Thyroid gland (tissue), 4 donors: Measurements from ENCODE around the gene POLG. TPM values are rescaled to one million over a fixed set of nuclear protein-coding genes. Genes with fewer than 3 reads are reported as not detected.

Experiments
- DNase-seq, 2 donors: peaks; one replicate each; pipeline ENCODE4 v3.0.0-alpha.2; 2019
- H3K27ac ChIP-seq, 3 donors: fragments of 200-600 bp; sonication (generic); 1 replicate in 2 of 3; 2 replicates in 1 of 3; pipeline ENCODE4 v1.5.1; 2016 to 2019; ENCODE audit warnings: mild to moderate bottlenecking in 1 of 3, moderate library complexity in 1 of 3
- H3K27me3 ChIP-seq: fragments of 200-600 bp; sonication (generic); one replicate; pipeline ENCODE4 v1.5.1; 2019
- H3K36me3 ChIP-seq, 2 donors: fragments of 200-600 bp; sonication (generic); one replicate each; pipeline ENCODE4 v1.5.1; 2016 to 2019
- H3K4me1 ChIP-seq, 2 donors: fragments of 200-600 bp; sonication (generic); one replicate each; pipeline ENCODE4 v1.5.1; 2017 to 2019
- H3K4me3 ChIP-seq, 3 donors: fragments of 200-600 bp; sonication (generic); replicated peaks in 1 of 3; 1 replicate in 2 of 3; 2 replicates in 1 of 3; pipeline ENCODE4 v1.5.1; 2016; ENCODE audit warnings: mild to moderate bottlenecking in 1 of 3
- H3K9me3 ChIP-seq: fragments of 200-600 bp; sonication (generic); one replicate; pipeline ENCODE4 v1.5.1; 2017
- POLR2A ChIP-seq, 2 donors: fragments of 450-650 bp; IDR thresholded peaks; one replicate each; pipeline ENCODE4 v1.6.1; 2017; ENCODE audit warnings: antibody characterized with exemption in 2 of 2, mild to moderate bottlenecking in 2 of 2, moderate library complexity in 1 of 2
- WGBS, 2 donors: methylation state at CpG; one replicate each; pipeline ENCODE4 v1.1.5; 2017; 5-methylcytosine and 5-hydroxymethylcytosine counted together
- intact Hi-C: fragments of 100-400 bp; cut with DNase I; formaldehyde crosslinking; loops from one replicate; pipeline ENCODE4 v1.15.1; 2023
- total RNA-seq, 4 donors: library from RNA; depleted of rRNA; stranded (reverse); fragments of >200 nt; gene quantifications; one replicate each; pipeline ENCODE4 v1.2.3, GENCODE V29; 2016
- TF ChIP-seq, protein P1 (sequence below), 6 experiments: fragments of 200-600 bp in 3 of 6; fragments of 450-650 bp in 3 of 6; sonication (generic) in 3 of 6; IDR thresholded peaks; one replicate each; pipeline ENCODE4 v1.5.1; 2016 to 2019; ENCODE audit warnings: antibody characterized with exemption in 6 of 6, mild to moderate bottlenecking in 2 of 6, inconsistent platforms in 1 of 6, moderate library complexity in 1 of 6

The POLG gene
- total RNA-seq, 4 donors from 2014 or later, result 31.2 to 78.8 (median 61.0) TPM

DNA sequence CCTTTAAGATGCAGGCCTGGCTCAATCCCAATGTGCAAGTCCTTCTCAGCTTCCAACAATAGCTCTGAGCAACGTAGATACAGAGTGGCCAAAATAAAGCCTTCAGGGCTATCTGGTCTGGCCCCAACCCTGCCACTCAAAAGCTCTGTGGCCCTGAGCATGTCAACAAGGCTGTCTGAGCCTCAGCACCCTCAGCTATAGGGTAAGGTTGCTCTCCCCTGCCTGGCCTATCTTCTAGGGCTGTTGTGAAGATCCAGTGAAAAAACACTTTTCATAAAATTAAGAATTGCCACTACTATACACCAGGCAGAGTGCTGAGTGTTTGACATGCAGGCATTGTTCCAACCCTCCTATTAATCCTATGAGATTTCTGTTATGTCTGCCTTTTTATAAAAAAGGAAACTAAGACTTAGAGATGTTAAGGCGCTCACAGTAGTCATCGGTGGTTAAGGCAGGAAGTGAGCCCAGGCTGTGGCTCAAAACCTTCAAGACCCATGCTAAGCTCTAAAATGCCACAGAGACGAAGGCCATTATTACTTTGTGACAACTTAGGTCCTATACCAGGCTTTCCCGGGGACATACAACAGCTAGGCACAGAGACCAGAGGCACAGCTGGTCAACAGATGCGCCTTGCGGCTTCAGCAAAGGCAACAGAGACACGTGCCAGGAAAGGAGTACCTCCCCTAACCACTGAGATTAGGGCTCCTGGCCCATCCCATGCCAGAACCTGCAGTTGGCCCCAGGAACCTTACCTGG, 5.1 kb downstream of the POLG start:
- intact Hi-C loops, result no loop called here
- no peak overlapping the region for H3K27ac ChIP-seq
- H3K9me3 ChIP-seq, result no peaks in the 10 kb centered on the region
- no peak for TF ChIP-seq POLR2A (IDR thresholded peaks at IDR 0.05)
- TF ChIP-seq, protein P1, sequence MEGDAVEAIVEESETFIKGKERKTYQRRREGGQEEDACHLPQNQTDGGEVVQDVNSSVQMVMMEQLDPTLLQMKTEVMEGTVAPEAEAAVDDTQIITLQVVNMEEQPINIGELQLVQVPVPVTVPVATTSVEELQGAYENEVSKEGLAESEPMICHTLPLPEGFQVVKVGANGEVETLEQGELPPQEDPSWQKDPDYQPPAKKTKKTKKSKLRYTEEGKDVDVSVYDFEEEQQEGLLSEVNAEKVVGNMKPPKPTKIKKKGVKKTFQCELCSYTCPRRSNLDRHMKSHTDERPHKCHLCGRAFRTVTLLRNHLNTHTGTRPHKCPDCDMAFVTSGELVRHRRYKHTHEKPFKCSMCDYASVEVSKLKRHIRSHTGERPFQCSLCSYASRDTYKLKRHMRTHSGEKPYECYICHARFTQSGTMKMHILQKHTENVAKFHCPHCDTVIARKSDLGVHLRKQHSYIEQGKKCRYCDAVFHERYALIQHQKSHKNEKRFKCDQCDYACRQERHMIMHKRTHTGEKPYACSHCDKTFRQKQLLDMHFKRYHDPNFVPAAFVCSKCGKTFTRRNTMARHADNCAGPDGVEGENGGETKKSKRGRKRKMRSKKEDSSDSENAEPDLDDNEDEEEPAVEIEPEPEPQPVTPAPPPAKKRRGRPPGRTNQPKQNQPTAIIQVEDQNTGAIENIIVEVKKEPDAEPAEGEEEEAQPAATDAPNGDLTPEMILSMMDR (IDR thresholded peaks at IDR 0.05), result no peak
- no peak for DNase-seq
- WGBS, 2 donors, result 85 to 92% methylated on average over 7 to 8 of the region's 8 CpGs
- no peak overlapping the region for H3K4me3 ChIP-seq
- H3K4me1 ChIP-seq, result peaks cover 17 to 33% of the 10 kb centered on the region in 2 donors
- no peaks in the 10 kb centered on the region for H3K27me3 ChIP-seq
- H3K36me3 ChIP-seq, result peaks cover 58 to 72% of the 10 kb centered on the region in 2 donors

DNA sequence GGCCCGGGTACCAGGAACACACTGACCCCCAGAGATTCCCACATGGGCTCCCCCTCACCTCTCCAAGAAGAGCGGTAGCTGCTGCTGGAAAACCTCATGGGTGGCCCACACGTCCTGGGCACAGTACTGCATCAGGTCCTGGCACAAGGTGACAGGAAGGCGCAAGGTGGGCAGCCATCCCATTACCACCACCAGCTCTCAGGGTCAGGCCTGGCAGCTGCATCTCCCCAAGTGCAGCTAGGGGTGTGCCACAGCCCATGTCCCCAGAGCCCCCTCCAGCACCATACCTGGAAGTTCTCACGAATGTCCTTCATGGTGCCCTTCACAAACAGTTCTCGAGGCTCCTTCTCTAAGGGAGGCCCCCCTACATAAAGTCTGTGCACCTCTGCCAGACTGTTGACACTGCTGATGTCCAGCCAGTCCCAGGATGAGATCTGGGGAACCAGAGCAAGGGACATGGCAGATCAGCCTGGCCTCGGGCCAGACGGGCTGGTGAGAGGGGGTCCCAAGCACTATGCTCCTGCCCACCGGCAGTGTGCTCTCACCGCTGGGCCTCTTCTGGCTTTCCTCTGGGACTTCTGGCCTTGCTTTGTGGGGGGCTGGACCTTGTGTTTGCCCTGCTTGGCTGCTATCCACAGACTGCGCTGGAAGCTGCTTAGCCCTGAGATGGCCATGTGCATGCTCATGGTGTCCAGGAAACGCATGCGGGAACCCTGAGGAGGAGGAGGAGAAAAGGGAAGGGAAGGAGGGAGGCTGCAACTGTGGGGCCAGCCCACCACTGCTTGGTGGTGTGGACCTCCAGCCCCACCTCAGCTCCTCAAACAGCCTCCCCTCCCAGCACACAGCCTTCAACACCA, 6.0 kb downstream of the POLG start:
- Histone ChIP-seq H3K27me3 (no peaks in the 10 kb centered on the region), H3K4me3 (no peak overlapping the region), H3K36me3 (peaks cover 67 to 81% of the 10 kb centered on the region in 2 donors), H3K4me1 (peaks cover 13 to 29% of the 10 kb centered on the region in 2 donors), H3K9me3 (no peaks in the 10 kb centered on the region), H3K27ac (no peak overlapping the region)
- WGBS, 2 donors, result 89 to 95% methylated on average over 7 to 13 of the region's 13 CpGs
- no peak for DNase-seq
- intact Hi-C loops, result no loop called here
- TF ChIP-seq, protein P1 (IDR thresholded peaks at IDR 0.05), result no peak
- no peak for TF ChIP-seq POLR2A (IDR thresholded peaks at IDR 0.05)

DNA sequence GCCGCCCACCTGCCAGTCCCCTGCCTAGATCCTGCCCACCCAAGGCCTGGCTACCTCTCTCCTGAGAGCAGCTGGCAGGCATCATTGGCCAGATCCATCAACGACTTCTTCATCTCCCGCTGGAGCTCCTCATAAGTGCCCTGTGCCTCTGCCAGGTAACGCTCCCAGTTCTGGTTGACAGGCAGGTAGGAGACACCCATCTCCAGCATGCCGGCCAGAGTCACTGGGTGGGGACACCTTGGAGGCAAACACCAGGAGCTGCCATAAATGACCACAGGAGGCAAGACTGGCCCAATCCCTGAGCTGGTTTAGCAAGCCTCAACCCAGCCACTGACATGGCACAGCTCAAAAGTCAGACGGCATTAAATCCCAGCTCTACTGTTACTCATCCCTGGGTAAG, 7.5 kb downstream of the POLG start:
- Histone ChIP-seq H3K9me3 (no peaks in the 10 kb centered on the region), H3K4me1 (peaks cover 6 to 15% of the 10 kb centered on the region in 2 donors), H3K36me3 (peaks cover 82 to 89% of the 10 kb centered on the region in 2 donors), H3K4me3 (no peak overlapping the region), H3K27ac (no peak overlapping the region), H3K27me3 (no peaks in the 10 kb centered on the region)
- no peak for DNase-seq
- intact Hi-C loops, result loop anchor here (2.0 kb wide), 1 partner anchor 36 kb away; no protein-coding TSS in a partner anchor
- 75 to 84% methylated on average over 3 to 6 of the region's 6 CpGs for WGBS, 2 donors
- TF ChIP-seq, protein P1 (IDR thresholded peaks at IDR 0.05), result no peak
- no peak for TF ChIP-seq POLR2A (IDR thresholded peaks at IDR 0.05)

DNA sequence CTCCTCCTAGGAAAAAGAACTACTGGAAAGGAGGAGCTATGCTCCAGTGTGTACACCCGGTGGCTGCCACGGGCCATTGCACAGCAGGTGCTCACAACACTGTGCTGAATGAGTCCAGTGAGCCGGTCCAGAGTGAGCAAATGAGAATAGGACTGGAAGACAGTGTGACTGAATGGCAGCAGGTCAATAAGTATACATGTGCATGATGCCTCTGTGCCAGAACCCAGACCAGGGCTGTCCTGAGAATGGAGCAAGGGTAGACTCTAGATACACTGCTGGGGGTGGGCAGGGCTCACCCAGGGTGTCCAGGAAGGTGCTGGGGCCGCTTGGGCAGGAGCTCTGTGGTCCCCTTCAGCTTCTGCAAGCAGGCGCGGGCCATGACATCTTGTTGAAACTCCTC, 8.3 kb downstream of the POLG start:
- Histone ChIP-seq H3K9me3 (no peaks in the 10 kb centered on the region), H3K27ac (no peak overlapping the region), H3K4me3 (no peak overlapping the region), H3K4me1 (peaks cover under 1 to 7% of the 10 kb centered on the region in 2 donors), H3K36me3 (peaks cover 90 to 93% of the 10 kb centered on the region in 2 donors), H3K27me3 (no peaks in the 10 kb centered on the region)
- WGBS, 2 donors, result 46 to 68% methylated on average over 6 of the region's 6 CpGs
- DNase-seq, result peak; percentile 53 to 68
- TF ChIP-seq, protein P1 (IDR thresholded peaks at IDR 0.05), result no peak
- TF ChIP-seq POLR2A (IDR thresholded peaks at IDR 0.05), result no peak
- intact Hi-C loops, result loop anchor here (2.0 kb wide), 1 partner anchor 36 kb away; no protein-coding TSS in a partner anchor
